ELR (cell line): ENCODE results near the gene PALLD.

Experiments
- DNase-seq: peaks from one replicate; pipeline ENCODE4 v3.0.0-alpha.2; 2015; ENCODE audit warnings: low read depth

Gene PALLD

DNA sequence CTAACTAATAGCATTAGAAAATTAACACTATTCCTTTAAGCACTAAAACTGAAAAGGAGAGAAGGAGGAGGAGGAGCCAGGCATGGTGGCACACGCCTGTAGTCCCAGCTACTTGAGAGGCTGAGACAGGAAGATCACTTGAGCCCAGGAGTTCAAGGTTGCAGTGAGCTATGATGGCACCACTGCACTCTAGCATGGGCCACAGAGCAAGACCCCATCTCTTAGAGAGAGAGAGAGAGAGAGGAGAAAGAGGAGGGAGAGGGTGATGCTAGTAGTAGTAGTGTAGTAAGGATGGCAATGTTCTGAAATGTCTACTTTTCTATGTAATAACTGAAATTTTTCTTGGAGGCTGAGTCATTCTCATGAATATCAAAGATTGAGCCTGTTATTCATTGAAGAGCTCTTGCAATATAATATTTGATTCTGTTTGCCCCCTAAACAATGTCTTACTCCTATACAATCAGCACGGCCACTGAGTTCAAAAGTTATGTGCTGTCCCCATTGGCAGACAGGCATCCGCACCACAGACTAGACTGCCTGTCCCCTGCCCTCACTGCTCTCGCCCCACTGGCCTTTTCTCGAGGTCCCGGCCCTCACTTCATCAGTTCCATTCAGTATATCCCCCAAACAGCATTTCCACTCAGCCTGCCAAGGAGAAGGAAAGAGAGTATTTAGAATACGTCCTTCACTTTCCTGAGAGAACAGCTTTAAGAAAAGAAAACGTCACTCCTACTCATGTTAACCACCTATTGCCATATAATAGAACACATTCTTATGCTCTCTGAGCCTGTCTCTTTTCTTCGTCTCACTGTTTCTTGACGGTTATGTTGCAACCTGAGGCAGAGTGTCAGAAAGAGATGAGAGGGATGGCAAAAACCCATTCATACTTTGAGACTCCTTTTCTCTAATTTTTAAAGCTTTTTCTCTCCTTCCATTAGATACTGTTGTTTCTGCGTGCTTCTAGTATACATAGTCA is 238.1 kb downstream of the PALLD start:
- no peak for DNase-seq

DNA sequence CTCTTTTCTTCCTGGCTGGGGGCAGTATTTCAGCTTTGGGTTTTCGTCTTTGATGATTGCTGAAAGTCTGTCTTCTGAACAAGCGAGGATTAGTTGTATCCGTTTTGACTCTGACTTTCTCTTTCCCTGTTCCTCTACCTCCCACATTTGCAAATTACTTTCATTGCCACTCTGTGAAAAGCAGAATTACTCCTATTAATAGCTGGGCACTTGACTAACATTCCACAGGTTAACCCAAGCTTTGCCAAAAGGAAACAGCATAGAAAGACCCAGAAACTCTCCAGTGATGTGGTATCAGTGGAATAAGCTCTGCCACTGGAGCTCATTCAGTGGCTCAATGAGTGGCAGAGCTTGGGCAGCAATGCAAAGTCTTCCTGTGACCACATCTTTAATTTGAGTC is 238.9 kb downstream of the PALLD start:
- no peak for DNase-seq

DNA sequence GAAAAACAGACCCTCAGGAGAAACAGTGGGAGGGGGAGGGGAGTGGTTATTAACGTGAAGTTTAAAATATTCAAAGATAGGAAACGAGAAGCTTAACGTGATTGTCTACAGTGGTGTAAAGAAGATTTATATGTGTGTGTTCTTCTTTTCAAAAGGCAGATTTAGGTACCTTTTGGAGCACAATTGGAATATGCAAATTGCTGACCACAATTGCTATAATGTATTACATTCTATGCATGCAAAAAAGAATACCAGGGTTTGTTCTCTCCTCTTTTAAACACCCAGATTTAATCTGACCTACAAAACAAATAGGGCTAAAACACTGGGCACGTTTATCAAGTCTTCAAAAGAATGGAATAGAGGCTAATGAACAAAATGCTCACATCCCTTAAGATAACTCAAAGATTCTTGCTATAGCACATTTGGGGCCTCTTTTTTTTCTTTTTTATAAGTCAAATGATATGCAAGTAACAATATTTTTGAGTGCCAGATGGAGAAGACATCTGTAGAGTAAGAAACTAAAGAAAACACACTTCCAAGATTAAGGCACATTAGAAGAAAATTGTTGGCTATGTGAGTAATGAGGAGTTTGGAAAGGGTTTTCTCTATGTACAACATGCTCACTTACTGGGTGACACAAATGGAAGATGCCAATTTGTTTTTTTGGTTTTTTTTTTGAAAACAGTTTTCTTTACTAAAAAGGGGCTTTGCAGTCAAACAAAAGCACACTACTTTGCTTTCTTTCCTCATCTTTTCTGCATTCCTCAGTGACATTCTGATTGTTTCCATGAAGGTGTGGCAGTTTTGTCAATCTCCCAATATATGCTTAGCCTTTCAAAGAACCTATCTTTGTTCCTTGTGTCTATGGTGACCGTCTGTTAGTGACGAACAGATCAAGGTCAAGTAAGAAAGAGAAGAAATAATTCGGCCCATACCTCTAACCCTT is 240.3 kb downstream of the PALLD start:
- no peak for DNase-seq

DNA sequence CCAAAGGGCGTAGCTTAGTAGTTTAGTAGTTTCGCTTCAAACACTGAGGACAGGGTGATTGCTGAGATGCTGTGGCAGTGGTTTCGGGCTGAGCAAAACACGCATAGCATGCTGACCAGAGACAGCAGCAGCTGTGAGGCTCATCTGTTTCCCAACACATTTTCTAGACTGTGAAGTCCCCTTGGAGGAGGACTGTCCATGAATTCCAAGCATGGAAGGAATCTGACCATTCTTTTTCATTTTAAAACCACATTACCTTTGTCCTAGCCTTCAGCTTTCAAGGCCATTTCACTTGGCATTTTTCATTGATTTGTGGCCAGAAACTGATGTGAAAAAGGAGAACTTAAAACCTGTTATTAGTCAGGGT is 240.9 kb downstream of the PALLD start:
- no peak for DNase-seq

DNA sequence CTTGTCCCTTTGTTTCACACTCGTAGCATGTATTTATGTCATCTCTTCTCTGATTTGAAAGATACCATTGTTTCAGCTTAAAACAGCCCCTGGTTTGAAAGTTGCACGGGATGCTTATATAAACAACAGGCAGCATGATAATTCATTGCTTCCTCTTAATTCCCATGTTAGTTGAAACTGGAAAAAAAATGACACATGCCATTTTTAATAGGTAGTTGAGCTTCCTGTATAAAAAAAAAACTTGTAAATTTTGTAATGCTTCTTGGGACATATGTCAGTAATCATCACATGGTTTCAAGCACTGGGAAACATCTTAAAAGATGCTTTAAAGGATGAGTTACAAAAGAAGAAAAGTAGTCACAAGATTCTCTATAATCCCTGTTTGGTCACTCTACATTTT is 243.0 kb downstream of the PALLD start:
- no peak for DNase-seq

DNA sequence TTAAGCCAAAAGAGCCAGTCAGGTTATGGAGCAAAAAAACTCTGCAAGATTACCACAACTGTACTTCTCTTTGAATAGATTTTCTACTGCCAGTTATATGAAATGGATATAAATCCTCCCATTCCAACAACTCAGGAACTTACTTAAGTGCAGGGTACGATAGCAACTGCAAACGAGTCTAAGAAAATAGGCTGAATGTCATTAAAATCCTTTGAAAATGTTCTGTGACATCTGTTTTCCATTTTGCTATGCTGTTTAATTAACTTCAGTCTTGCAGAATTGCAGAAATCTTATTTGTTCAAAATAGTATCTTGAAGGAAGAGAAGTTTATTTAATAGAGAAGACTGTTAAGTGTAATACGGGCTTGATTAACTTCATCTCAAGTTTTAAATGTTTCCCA is 243.8 kb downstream of the PALLD start:
- no peak for DNase-seq

DNA sequence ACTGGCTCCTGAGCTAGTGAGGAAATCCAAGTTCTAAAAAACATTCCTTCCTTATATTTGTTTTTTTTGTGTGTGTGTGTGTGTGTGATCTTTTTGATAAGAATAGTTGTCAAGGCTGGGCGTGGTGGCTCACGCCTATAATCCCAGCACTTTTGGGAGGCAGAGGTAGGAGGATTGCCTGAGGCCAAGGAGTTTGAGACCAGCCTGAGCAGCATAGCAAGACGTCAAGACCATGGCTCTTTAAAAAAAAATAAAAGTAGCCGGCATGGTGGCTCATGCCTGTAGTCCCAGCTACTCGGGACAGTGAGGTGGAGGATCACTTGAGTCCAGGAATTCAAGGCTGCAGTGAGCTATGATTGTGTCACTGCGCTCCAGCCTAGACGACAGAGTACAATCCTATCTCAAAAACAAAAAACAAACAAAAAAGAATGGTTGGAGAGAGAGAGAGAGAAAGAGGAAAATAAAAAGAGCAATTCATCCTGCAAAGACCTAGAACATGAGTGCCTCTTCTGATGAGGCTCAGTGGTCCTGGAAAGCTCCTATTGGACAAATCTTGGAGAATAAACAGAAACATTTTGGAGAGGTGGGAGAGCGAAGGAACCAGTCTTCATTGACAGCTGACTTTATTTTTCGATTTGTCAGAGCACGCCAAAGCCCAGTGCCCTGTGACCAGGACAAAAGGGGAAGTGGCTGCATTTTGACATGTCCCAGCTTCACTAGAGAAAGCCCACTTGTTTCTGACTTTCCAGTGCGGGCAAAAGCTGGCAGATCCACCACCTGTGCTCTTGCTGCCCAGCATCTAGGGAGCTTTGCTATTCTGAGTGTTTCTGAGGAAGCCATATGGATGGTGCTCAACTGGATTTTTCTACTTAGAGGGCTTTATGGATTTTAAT is 244.7 kb downstream of the PALLD start:
- no peak for DNase-seq

DNA sequence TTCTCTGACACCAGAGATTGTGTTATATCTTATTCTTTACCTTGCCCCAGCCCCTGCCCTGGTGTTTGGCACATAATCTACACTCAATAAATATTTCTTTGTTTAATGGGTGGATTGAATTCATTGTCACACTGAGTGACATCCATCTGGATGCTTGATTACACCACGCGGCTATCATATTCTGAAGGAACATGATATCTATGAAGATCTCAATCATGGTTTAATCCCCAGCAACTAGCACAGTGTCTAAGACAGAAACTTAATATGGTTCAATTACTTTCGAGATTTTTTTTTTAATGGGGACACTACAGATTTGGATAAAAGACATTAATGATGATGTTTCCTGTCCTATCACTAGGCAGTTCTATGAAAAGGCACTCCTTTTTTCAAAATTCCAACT is 246.3 kb downstream of the PALLD start:
- no peak for DNase-seq

DNA sequence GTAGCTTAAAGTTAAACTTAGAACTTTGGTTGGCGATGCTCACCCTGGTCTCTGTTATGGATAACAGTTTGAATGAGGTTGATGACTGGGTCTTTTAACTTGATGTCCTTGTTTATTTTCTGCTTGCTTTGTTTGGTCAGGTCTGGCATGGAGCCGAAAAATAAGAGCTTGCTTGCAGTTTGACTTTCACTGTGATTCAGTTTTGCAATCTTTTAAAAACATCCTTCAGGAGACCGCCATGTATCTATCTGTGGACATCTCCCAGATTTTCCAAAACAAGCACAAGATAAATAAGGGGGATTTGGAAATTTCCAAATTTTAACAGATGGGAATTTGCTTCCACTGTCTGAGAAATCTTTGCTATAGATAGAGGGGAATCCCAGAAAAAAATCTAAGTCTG is 246.7 kb downstream of the PALLD start:
- no peak for DNase-seq

DNA sequence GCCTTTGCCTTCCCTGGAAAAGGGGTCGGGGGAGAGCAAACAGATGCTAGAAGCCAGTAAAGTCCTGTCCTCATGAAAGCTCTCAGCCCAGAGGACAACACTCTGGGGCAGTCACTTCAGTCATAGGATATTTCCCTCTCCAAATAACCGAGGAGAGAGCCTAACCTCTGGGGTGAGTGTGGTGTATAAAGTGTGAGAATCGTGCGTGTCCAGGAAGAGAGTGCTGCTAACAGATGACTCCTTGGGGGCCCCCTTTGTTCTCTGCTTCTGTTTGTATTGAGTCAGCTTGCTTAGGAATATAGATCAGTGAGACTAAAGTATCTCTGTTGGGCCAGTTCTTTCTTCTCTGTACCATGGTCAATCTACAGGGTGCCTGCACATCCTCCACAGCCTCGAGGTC is 247.2 kb downstream of the PALLD start:
- DNase-seq = no peak

DNA sequence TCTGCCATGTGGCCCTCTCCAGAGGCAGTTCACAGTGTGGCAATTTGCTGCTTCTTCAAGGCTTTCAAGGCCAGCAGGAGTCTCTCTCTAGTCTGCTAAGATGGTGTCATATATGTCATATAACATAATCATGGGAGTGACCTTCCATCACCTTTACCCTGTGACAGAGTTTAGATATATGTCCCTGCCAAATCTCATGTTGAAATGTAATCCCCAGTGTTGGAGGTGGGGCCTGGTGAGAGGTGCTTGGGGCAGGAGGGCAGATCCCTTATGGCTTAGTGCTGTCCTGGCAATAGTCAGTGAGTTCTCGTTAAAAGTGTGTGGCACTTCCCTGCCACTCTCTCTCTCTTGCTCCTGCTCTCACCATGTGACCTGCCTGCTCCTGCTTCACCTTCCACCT is 252.0 kb downstream of the PALLD start:
- no peak for DNase-seq

DNA sequence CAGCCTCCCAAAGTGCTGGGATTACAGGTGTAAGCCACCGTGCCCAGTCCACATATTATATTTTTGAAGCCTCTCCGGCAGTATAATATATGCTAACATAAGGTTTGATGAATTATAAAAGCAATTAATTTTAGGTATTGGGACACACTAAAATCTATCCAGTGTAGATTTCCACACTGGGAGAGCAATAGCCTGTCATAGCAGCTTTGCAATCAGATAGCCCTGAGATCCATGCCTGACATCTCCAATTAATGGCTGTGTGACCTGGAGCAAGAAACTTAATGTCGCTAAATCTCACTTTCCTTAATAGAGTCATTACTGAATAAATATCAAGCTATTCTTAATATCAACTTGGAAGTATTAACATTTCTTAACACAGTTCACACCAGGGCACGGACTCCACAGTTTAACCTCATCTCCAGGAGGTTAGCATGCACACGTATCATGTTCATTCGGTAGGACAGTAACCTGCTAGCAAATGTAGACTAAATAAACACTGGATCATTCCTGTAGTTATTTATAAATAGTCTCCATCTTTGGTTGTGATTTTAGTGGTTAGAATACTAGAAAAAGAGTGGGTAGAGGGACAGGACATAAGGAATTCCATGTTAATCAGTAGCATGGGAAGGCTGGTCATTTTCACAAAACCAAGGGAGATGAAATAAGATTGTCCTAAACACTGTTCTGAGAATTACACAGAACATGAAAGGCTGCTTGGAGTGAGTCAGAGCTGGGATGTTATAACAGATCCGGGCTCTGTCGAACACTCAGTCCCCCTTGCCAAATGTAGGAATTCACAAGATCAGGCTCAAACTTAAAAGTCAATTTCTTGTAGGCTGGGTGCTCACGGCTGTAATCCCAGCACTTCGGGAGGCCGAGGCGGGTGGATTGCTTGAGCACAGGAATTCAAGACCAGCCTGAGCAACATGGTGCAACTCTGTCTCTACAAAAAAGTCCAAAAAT is 254.7 kb downstream of the PALLD start:
- DNase-seq = peak; percentile 35

DNA sequence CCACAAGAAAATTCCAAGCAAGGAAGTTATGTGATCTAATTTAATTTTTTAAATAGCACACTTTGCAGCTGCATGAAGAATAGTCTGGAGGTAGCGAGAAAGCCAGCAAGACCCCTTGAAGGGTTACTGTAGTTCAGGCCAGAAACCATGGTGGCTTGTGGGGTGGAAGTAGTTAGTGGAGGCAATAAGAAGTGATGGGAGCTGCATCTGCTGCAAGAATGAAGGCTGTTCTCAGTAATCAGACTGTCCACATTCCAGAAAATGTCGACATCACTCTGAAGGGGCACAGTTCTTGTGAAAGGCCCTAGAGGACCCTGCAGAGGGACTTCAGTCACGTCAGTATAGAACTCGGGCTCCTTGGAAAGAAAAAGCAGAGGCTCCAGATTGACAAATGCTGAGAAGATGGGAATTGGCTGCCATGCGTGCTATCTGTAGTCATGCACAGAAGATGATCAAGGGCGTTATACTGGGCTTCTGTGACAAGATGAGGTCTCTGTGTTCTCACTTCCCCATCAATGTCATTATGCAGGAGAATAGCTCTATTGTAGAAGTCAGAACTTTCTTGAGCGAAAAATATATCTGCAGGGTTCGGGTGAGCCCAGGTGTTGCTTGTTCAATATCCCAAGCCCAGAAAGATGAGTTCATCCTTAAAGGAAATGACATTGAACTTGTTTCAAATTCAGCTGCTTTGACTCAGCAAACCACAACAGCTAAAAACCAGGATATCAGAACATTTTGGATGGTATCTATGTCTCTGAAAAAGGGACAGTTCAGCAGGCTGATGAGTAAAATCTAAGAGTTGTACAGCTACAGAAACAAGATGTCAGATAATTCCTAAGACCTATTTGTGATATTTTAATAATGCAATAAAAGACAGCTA is 259.0 kb downstream of the PALLD start:
- peak; percentile 64 for DNase-seq

DNA sequence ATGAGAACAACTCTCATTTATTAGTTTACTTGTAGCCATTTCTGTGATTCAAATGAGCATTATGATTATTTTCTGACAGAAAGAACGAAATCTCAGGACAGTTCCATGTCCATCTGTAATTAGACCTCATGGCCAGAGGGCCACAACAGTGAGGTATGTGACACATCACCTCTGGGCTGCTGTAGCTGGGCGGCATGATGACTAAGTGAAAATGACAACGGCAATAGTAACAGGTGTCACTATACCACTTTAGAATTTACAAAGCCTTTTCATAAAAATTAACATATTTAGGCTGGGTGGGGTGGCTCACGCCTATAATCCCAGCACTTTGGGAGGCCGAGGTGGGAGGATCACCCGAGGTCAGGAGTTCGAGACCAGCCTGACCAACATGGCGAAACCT is 260.6 kb downstream of the PALLD start:
- DNase-seq = no peak

DNA sequence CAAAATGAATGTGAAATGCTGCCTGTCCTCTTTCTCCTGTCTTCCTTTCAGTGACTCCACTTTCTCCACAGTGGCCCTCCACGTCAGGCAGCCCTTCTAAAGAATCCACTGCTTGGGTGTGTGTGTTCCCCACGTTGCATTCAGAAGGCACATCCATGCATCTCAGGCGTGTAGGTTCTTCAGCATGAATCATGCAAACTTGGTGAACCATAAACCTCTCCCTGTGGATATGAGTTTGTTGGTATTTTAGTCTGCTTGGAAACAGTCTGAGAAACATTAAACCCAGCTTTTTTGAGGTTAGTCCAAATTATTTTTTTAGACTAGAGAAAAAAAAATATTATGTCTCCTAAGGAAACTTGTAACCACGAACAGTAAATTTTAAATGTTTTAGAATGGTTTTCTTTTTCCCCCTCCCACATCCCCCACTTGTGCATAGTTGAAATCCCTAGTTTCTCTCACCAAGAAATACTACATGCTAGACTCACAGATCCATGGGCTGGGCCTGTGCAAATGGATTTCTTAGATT is 261.6 kb downstream of the PALLD start:
- DNase-seq = peak; percentile 63

DNA sequence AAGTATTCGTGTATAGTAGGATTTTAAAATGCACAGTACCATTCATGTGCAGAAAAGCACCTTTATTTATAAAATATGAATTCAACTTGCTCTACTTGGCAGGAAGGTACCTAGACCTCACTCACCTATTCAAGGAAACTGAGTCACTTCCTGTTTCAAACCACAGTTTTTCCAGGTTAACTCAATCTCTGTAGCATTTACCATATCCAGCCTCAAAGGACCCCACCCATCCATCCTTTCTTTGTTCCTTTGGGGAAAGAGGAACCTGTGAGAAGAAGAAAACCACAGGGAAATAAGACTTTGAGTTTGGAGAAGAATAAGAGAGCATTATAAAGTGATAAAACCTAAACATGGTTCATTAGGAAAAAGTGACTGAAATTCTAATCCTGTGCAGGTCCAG is 262.5 kb downstream of the PALLD start:
- DNase-seq = no peak

DNA sequence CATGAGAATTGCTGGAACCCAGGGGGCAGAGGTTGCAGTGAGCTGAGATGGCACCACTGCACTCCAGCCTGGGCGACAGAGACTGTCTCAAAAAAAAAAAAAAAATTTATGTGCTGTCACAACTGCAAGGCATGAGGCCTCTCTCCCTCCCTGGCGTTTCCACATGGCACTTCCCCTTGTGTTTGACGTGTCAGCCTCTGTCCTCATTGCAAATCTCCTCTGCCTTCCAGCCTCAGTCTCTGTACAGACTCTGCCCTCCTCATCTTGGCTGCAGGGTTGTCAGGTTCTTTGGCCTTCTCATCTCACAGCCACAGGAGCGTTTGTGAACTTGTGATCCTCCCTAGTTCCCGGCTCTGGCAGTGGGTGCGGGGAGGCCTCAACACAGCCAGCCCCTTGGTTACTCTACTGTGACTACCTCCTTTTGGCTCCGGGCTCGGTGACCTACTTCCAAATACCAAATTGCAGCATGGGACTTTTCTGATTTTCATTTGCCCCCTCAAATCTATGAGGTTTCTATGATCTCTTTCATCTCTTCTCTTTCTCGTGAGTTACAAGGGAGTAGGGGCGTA is 263.2 kb downstream of the PALLD start:
- no peak for DNase-seq

DNA sequence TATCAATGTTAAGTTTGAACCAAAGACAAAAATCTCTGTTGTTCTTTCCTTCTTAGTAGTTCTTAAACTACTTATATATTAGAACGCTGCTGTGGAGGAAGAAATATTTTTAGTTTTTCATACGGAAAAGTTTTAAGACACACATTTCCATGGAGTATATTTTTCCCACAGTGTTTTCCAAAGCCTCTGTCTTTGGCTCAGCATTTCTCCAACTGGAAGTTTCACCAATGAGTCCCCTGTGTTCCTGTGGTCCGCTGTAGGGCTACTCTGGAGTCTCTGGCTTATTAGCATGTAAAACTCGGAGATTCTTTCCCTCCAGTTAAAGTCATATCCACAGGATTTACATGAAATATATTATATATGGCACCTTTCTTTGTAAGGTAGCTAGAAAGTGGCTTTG is 264.2 kb downstream of the PALLD start:
- no peak for DNase-seq

DNA sequence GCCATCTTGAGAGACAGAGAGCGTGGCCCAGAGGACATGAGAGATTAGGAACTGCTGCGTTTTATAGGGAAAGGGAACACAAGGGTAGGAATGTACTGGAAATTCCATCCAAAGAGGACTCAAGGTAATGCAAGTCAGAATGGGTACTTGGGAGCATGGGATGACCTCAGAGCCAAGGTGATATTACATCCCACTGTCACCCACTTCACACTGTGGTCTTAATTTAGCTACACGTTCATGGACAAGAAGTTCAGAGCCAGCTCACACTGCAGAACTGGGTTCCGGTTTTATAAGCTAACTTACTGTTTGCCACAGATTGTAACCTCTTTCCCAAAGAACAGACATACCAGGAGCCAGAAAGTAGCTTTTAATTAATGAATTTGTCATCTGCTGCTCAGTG is 268.5 kb downstream of the PALLD start:
- no peak for DNase-seq
